SK-N-SH (cell line): ENCODE results near the gene ACOT12. TPM values are rescaled to one million over a fixed set of nuclear protein-coding genes. Genes with fewer than 3 reads are reported as not detected.

Experiments
- CTCF ChIA-PET: fragments of 300-600, 350-600 bp; formaldehyde crosslinking; extraction: SDS; loops from one replicate; lab custom pipeline; 2021; lab: Yijun Ruan, JAX
- POLR2A ChIA-PET: fragments of 350-600 bp; sonication (Branson Sonifier 250); formaldehyde crosslinking; extraction: SDS; loops from one replicate; lab custom pipeline; 2020; ENCODE audit warnings: antibody characterized with exemption, inconsistent platforms; lab: Yijun Ruan, JAX
- DNase-seq: peaks from one replicate; pipeline ENCODE4 v3.0.0; 2012
- H2AFZ ChIP-seq: fragments of 200-600 bp; sonication (generic); 2 replicates; pipeline ENCODE4 v1.8.1; 2016; ENCODE audit warnings: antibody characterized with exemption, mild to moderate bottlenecking, low read depth
- H3F3A ChIP-seq: fragments of 200-600 bp; sonication (generic); replicated peaks from 2 replicates; pipeline ENCODE3; 2016; ENCODE audit warnings: antibody characterized with exemption, mild to moderate bottlenecking; ENCODE audit not compliant: insufficient read depth
- H3K27ac ChIP-seq, 2 experiments: fragments of 200-500 bp in 1 of 2; fragments of 200-600 bp in 1 of 2; sonication (Bioruptor generic) in 1 of 2; sonication (generic), shearing (Covaris generic) in 1 of 2; 2 replicates each; pipeline versions ENCODE4 v1.5.1 to v1.6.1; 2014 to 2016; ENCODE audit warnings: low read depth in 2 of 2, inconsistent platforms in 1 of 2, low read length in 1 of 2, mild to moderate bottlenecking in 1 of 2, mixed read lengths in 1 of 2
- H3K27me3 ChIP-seq: fragments of 200-600 bp; sonication (generic), shearing (Covaris generic); 2 replicates; pipeline ENCODE4 v1.6.1; 2016; ENCODE audit warnings: mixed run types; ENCODE audit not compliant: insufficient read depth
- H3K36me3 ChIP-seq, 2 experiments: fragments of 200-500 bp in 1 of 2; fragments of 200-600 bp in 1 of 2; sonication (Bioruptor generic) in 1 of 2; sonication (generic) in 1 of 2; replicated peaks in 1 of 2; 2 replicates each; pipeline versions ENCODE3 to v1.5.1; 2014 to 2016; ENCODE audit warnings: low read length in 1 of 2, mild to moderate bottlenecking in 1 of 2; ENCODE audit not compliant: insufficient read depth in 2 of 2, control insufficient read depth in 1 of 2
- H3K4me1 ChIP-seq, 2 experiments: fragments of 200-500 bp in 1 of 2; fragments of 200-600 bp in 1 of 2; sonication (Bioruptor generic) in 1 of 2; sonication (generic), shearing (Covaris generic) in 1 of 2; 2 replicates each; pipeline versions ENCODE4 v1.5.1 to v1.6.1; 2014 to 2016; ENCODE audit warnings: low read depth in 1 of 2, low read length in 1 of 2, mixed run types in 1 of 2; ENCODE audit not compliant: insufficient read depth in 2 of 2, control insufficient read depth in 1 of 2
- H3K4me2 ChIP-seq: fragments of 200-600 bp; sonication (generic), shearing (Covaris generic); 2 replicates; pipeline ENCODE4 v1.6.1; 2017; ENCODE audit warnings: mixed run types
- H3K4me3 ChIP-seq, 2 experiments: fragments of 200-500 bp in 1 of 2; fragments of 200-600 bp in 1 of 2; sonication (Bioruptor generic) in 1 of 2; sonication (generic), shearing (Covaris generic) in 1 of 2; 2 replicates each; pipeline versions ENCODE4 v1.5.1 to v1.8.1; 2014 to 2016; ENCODE audit warnings: low read depth in 2 of 2, inconsistent platforms in 1 of 2, low read length in 1 of 2, mild to moderate bottlenecking in 1 of 2, mixed read lengths in 1 of 2, moderate library complexity in 1 of 2
- H3K79me2 ChIP-seq: fragments of 200-600 bp; sonication (generic); 2 replicates; pipeline ENCODE4 v1.8.1; 2017; ENCODE audit warnings: mild to moderate bottlenecking; ENCODE audit not compliant: insufficient read depth
- H3K9ac ChIP-seq: fragments of 200-600 bp; sonication (generic); 2 replicates; pipeline ENCODE4 v1.6.1; 2017; ENCODE audit warnings: mixed run types
- H3K9me2 ChIP-seq: fragments of 200-600 bp; sonication (generic); 2 replicates; pipeline ENCODE4 v1.6.1; 2017; ENCODE audit warnings: mixed run types
- H3K9me3 ChIP-seq: fragments of 200-600 bp; sonication (generic); 2 replicates; pipeline ENCODE4 v1.6.1; 2017; ENCODE audit warnings: mixed run types, mild to moderate bottlenecking, moderate library complexity
- H4K20me1 ChIP-seq: fragments of 200-600 bp; sonication (generic); 2 replicates; pipeline ENCODE4 v1.6.1; 2017; ENCODE audit warnings: mild to moderate bottlenecking, mixed run types; ENCODE audit not compliant: insufficient read depth
- IRF3 ChIP-seq: fragments of 150-350 bp; IDR thresholded peaks from 2 replicates; pipeline ENCODE4 v1.6.1; 2016; ENCODE audit warnings: mild to moderate bottlenecking, low read depth, low read length
- MAX ChIP-seq: IDR thresholded peaks from 2 replicates; pipeline ENCODE4 v1.4.0; 2012; ENCODE audit warnings: low read depth
- NRF1 ChIP-seq: IDR thresholded peaks from 2 replicates; pipeline ENCODE4 v1.6.1; 2012; ENCODE audit warnings: low read depth, mild to moderate bottlenecking, low read length
- REST ChIP-seq: IDR thresholded peaks from 2 replicates; pipeline ENCODE4 v1.6.1; 2012; ENCODE audit warnings: mild to moderate bottlenecking, low read depth, low read length, moderate library complexity
- TCF12 ChIP-seq: IDR thresholded peaks from 2 replicates; pipeline ENCODE4 v1.4.0; 2012
- TEAD4 ChIP-seq: IDR thresholded peaks from 2 replicates; pipeline ENCODE4 v1.4.0; 2012; ENCODE audit warnings: mild to moderate bottlenecking, borderline replicate concordance; ENCODE audit not compliant: insufficient read depth
- WGBS: methylation state at CpG from one replicate; pipeline ENCODE4 v1.1.6; 2017; ENCODE audit warnings: low lambda C conversion rate; 5-methylcytosine and 5-hydroxymethylcytosine counted together
- polyA plus RNA-seq, 3 experiments: library from polyadenylated mRNA; depleted of rRNA; stranded (reverse); fragments of >200 nt; gene quantifications; 2 replicates each; pipeline ENCODE4 v1.2.3, GENCODE V29; 2012

ACOT12 gene
- polyA plus RNA-seq, 1 of the 3 experiments (the other 2 are of a cell fraction) = 0.07 TPM

- H3K27me3 ChIP-seq = no peaks in the 10 kb centered on the region
- 0 out of 2 replicates have a peak overlapping the region, but pooled peaks have one; percentile 32 for H3K4me2 ChIP-seq
- H3K4me3 ChIP-seq = no peak overlapping the region
- no peaks in the 10 kb centered on the region for H4K20me1 ChIP-seq
- H3K9ac ChIP-seq = no peak overlapping the region
- TF ChIP-seq TEAD4 (no peak), TCF12 (peak; percentile 27; the same call in 1 of the 2 replicates)
- no peak overlapping the region for H2AFZ ChIP-seq
- H3K9me3 ChIP-seq = no peaks in the 10 kb centered on the region
- DNase-seq = no peak
- POLR2A ChIA-PET = no interaction called here
- H3K9me2 ChIP-seq = no peaks in the 10 kb centered on the region
- H3K27ac ChIP-seq = peak overlapping the region in 1 of 2 experiments; percentile 57; a peak in 2 of 4 replicates
- CTCF ChIA-PET = interaction anchor here (0.6 to 1.4 kb wide), 2 partner anchors 9 to 172 kb away, joined by 3 read pairs; no protein-coding TSS in a partner anchor
- peaks cover 2 to 17% of the 10 kb centered on the region in 2 experiments for H3K4me1 ChIP-seq
- H3F3A ChIP-seq = peaks cover 15% of the 10 kb centered on the region
- H3K79me2 ChIP-seq = no peaks in the 10 kb centered on the region
- no peaks in the 10 kb centered on the region for H3K36me3 ChIP-seq
Observed at GRCh38 chr5:81428861-81429260, 34.9 kb upstream of the ACOT12 start.

GRCh38 chr5:81428446-81428845 is 34.5 kb upstream of the ACOT12 start:
- no peaks in the 10 kb centered on the region for H3K36me3 ChIP-seq
- no peaks in the 10 kb centered on the region for H3K79me2 ChIP-seq
- WGBS = 88% methylated on average over 3 of the region's 3 CpGs
- H3K9ac ChIP-seq = no peak overlapping the region
- H3K4me3 ChIP-seq = no peak overlapping the region
- H4K20me1 ChIP-seq = no peaks in the 10 kb centered on the region
- peak overlapping the region in 1 of 2 experiments; percentile 57; a peak in 2 of 4 replicates for H3K27ac ChIP-seq
- DNase-seq = no peak
- H3K9me3 ChIP-seq = no peaks in the 10 kb centered on the region
- H3K4me2 ChIP-seq = peak overlapping the region; percentile 32; the same call in 1 of the 2 replicates
- no peaks in the 10 kb centered on the region for H3K9me2 ChIP-seq
- no peaks in the 10 kb centered on the region for H3K27me3 ChIP-seq
- H3K4me1 ChIP-seq = peaks cover 2 to 17% of the 10 kb centered on the region in 2 experiments
- no peak overlapping the region for H2AFZ ChIP-seq
- H3F3A ChIP-seq = peaks cover 15% of the 10 kb centered on the region
- no peak for TF ChIP-seq IRF3
- TF ChIP-seq MAX = no peak
- no peak for TF ChIP-seq NRF1
- TF ChIP-seq REST = no peak
- ChIA-PET POLR2A (no interaction called here), CTCF (interaction anchor here (0.6 to 1.4 kb wide), 2 partner anchors 8 to 171 kb away, joined by 3 read pairs; no protein-coding TSS in a partner anchor)
